IMR-90 (cell line): Measurements from ENCODE around the gene TCL1A. TPM values are rescaled to one million over a fixed set of nuclear protein-coding genes. Genes with fewer than 3 reads are reported as not detected.
"Not testable (repeated sequence)": the region's sequence is repeated elsewhere in the genome, so short reads cannot be mapped to it uniquely, and the experiment has no call there.

Source experiments
- ATAC-seq: fragments of 200-7000 bp; cut with Tn5 transposase; 2 replicates; pipeline ENCODE4 v1.9.1; 2020; ENCODE audit warnings: low read depth, mild to moderate bottlenecking, moderate library complexity
- BruUV-seq: library from RNA; stranded (reverse); fragments of 400-500 nt; replicated peaks from 2 replicates; lab custom pipeline; 2021; lab: Mats Ljungman, UMichigan
- CTCF ChIA-PET: fragments of 300-600 bp; formaldehyde crosslinking; extraction: SDS; loops from one replicate; lab custom pipeline; 2021; ENCODE audit warnings: antibody characterized with exemption; lab: Yijun Ruan, JAX
- POLR2A ChIA-PET: fragments of 300-600 bp; sonication (Branson Sonifier 250); formaldehyde crosslinking; loops from one replicate; lab custom pipeline; 2022; ENCODE audit warnings: antibody characterized with exemption; ENCODE audit not compliant: unreplicated experiment; lab: Charles Lee
- DNase-seq: peaks from one replicate; pipeline ENCODE4 v3.0.0; 2013
- H2AFZ ChIP-seq: replicated peaks from 2 replicates; pipeline ENCODE3; 2013; ENCODE audit warnings: low read length, mild to moderate bottlenecking; ENCODE audit not compliant: poor library complexity
- H2AK5ac ChIP-seq: 2 replicates; pipeline ENCODE4 v1.6.1; 2013; ENCODE audit warnings: low read depth, low read length, inconsistent platforms
- H2AK9ac ChIP-seq: replicated peaks from 2 replicates; pipeline ENCODE3; 2013; ENCODE audit warnings: mild to moderate bottlenecking, low read depth, low read length, moderate library complexity; ENCODE audit not compliant: poor library complexity
- H2BK120ac ChIP-seq: 2 replicates; pipeline ENCODE4 v1.6.1; 2013; ENCODE audit warnings: low read depth, low read length, inconsistent platforms
- H2BK15ac ChIP-seq: 3 replicates; pipeline ENCODE4 v1.6.1; 2013; ENCODE audit warnings: low read depth, low read length, inconsistent platforms
- H2BK20ac ChIP-seq: 2 replicates; pipeline ENCODE4 v1.6.1; 2013; ENCODE audit warnings: low read depth, mild to moderate bottlenecking, inconsistent platforms, low read length, moderate library complexity
- H2BK5ac ChIP-seq: 2 replicates; pipeline ENCODE4 v1.6.1; 2013; ENCODE audit warnings: mild to moderate bottlenecking, low read depth, low read length, inconsistent platforms; ENCODE audit not compliant: poor library complexity, severe bottlenecking
- H3K14ac ChIP-seq: replicated peaks from 2 replicates; pipeline ENCODE4 v1.6.1; 2013; ENCODE audit warnings: low read depth, low read length, inconsistent platforms
- H3K18ac ChIP-seq: 2 replicates; pipeline ENCODE4 v1.6.1; 2013; ENCODE audit warnings: low read depth, low read length, control low read depth
- H3K23ac ChIP-seq: 2 replicates; pipeline ENCODE4 v1.6.1; 2013; ENCODE audit warnings: low read depth, low read length, inconsistent platforms
- H3K27ac ChIP-seq: 2 replicates; pipeline ENCODE4 v1.5.1; 2013; ENCODE audit warnings: mild to moderate bottlenecking, control low read depth, low read length; ENCODE audit not compliant: insufficient read depth
- H3K27me3 ChIP-seq: 2 replicates; pipeline ENCODE4 v1.6.1; 2013; ENCODE audit warnings: low read length; ENCODE audit not compliant: control insufficient read depth, insufficient read depth
- H3K36me3 ChIP-seq: 2 replicates; pipeline ENCODE4 v1.6.1; 2013; ENCODE audit warnings: low read length, mixed read lengths; ENCODE audit not compliant: control insufficient read depth, insufficient read depth
- H3K4ac ChIP-seq: 2 replicates; pipeline ENCODE4 v1.6.1; 2013; ENCODE audit warnings: low read depth, low read length, inconsistent platforms
- H3K4me1 ChIP-seq: 2 replicates; pipeline ENCODE4 v1.6.1; 2013; ENCODE audit warnings: low read length, mixed read lengths; ENCODE audit not compliant: control insufficient read depth, insufficient read depth
- H3K4me2 ChIP-seq: 2 replicates; pipeline ENCODE4 v1.6.1; 2013; ENCODE audit warnings: low read depth, mild to moderate bottlenecking, control low read depth, low read length, moderate library complexity
- H3K4me3 ChIP-seq: 2 replicates; pipeline ENCODE4 v1.5.1; 2013; ENCODE audit warnings: low read depth, mild to moderate bottlenecking, control low read depth, low read length, moderate library complexity; ENCODE audit not compliant: insufficient read depth
- H3K56ac ChIP-seq: 2 replicates; pipeline ENCODE4 v1.6.1; 2013; ENCODE audit warnings: low read length, inconsistent platforms; ENCODE audit not compliant: insufficient read depth; ENCODE audit errors: extremely low read depth
- H3K79me1 ChIP-seq, 2 experiments: 2 replicates each; pipeline ENCODE4 v1.6.1; 2013; ENCODE audit warnings: low read length in 2 of 2, inconsistent platforms in 1 of 2, low read depth in 1 of 2
- H3K9ac ChIP-seq: 2 replicates; pipeline ENCODE4 v1.6.1; 2013; ENCODE audit warnings: low read depth, low read length, control low read depth
- H3K9me1 ChIP-seq: 2 replicates; pipeline ENCODE4 v1.6.1; 2013; ENCODE audit warnings: low read length, inconsistent platforms; ENCODE audit not compliant: insufficient read depth
- H3K9me3 ChIP-seq: 2 replicates; pipeline ENCODE4 v1.6.1; 2013; ENCODE audit warnings: low read length; ENCODE audit not compliant: control insufficient read depth, insufficient read depth
- H4K20me1 ChIP-seq: 2 replicates; pipeline ENCODE4 v1.6.1; 2013; ENCODE audit warnings: low read length, inconsistent platforms; ENCODE audit not compliant: insufficient read depth
- H4K5ac ChIP-seq: 2 replicates; pipeline ENCODE4 v1.6.1; 2013; ENCODE audit warnings: mild to moderate bottlenecking, low read depth, low read length, control low read depth
- H4K8ac ChIP-seq, 2 experiments: 2 replicates each; pipeline ENCODE4 v1.6.1; 2013; ENCODE audit warnings: low read depth in 2 of 2, low read length in 2 of 2, control low read depth in 1 of 2, inconsistent platforms in 1 of 2
- H4K91ac ChIP-seq: 2 replicates; pipeline ENCODE4 v1.6.1; 2013; ENCODE audit warnings: low read depth, low read length, inconsistent platforms; ENCODE audit not compliant: insufficient read depth
- WGBS, 2 experiments: methylation state at CpG; one replicate each; pipeline versions ENCODE4 v1.1.5 to v1.1.7; 2013; ENCODE audit warnings: missing lambda C conversion rate in 2 of 2; ENCODE audit not compliant: insufficient read length in 1 of 2; ENCODE audit errors: extremely low coverage in 2 of 2; 5-methylcytosine and 5-hydroxymethylcytosine counted together
- dilution Hi-C: fragments of 300-500 bp; cut with HindIII; formaldehyde crosslinking; loops from one replicate; pipeline ENCODE4 v1.14.3; 2018; ENCODE audit warnings: low sequenced_read_pairs; ENCODE audit not compliant: unreplicated experiment
- in situ Hi-C: fragments of 300-500 bp; cut with MboI; formaldehyde crosslinking; loops from 3 replicates; pipeline ENCODE4 v1.14.3; 2019; ENCODE audit warnings: low sequenced_read_pairs, inconsistent platforms, mixed read lengths
- intact Hi-C: fragments of 100-400 bp; cut with micrococcal nuclease; formaldehyde crosslinking; loops from 2 replicates; pipeline ENCODE4 v1.10.0; 2022
- polyA plus RNA-seq, 3 experiments: library from polyadenylated mRNA; depleted of rRNA; stranded (reverse); fragments of >200 nt; gene quantifications; 2 replicates each; pipeline ENCODE4 v1.2.3, GENCODE V29; 2012; ENCODE audit warnings: low replicate concordance in 1 of 3
- total RNA-seq: library from RNA; depleted of rRNA; stranded (reverse); fragments of >200 nt; gene quantifications from 2 replicates; pipeline ENCODE4 v1.2.3, GENCODE V29; 2012

The TCL1A gene
- total and polyA plus RNA-seq, 2 of the 4 experiments (the other 2 are of a cell fraction) = not detected

GRCh38 chr14:95665530-95665929, 48.4 kb downstream of the TCL1A start:
- H3K9ac ChIP-seq, H4K5ac ChIP-seq, H3K56ac ChIP-seq, H3K4me3 ChIP-seq, POLR2A ChIA-PET, H2AK5ac ChIP-seq, BruUV-seq, H4K91ac ChIP-seq, H4K20me1 ChIP-seq, H2BK15ac ChIP-seq, H2BK5ac ChIP-seq, H3K27me3 ChIP-seq, H3K4me2 ChIP-seq, ATAC-seq, H3K27ac ChIP-seq, H3K14ac ChIP-seq, H2AK9ac ChIP-seq, intact Hi-C loops, DNase-seq, H2BK20ac ChIP-seq, H2AFZ ChIP-seq, dilution Hi-C loops, H3K18ac ChIP-seq, H2BK120ac ChIP-seq, H3K23ac ChIP-seq, H3K4me1 ChIP-seq, H3K4ac ChIP-seq, H4K8ac ChIP-seq, H3K79me1 ChIP-seq, H3K9me1 ChIP-seq, H3K36me3 ChIP-seq, H3K9me3 ChIP-seq, in situ Hi-C loops: not testable (repeated sequence)
- no CpG with 5 or more reads among the region's 8 CpGs for WGBS, 2 experiments
- CTCF ChIA-PET = interaction anchor here (0.6 to 1.6 kb wide), 2 partner anchors 15 to 32 kb away, joined by 3 read pairs; no protein-coding TSS in a partner anchor
